Activated naive CD4-positive, alpha-beta T cell treated with anti-CD3 and anti-CD28 coated beads, Interleukin-2, amount 50 U/mL, for 16 hours (primary cell): ENCODE data around the gene SLC25A4.

Experiments used
- DNase-seq: peaks from one replicate; pipeline ENCODE4 v3.0.0-alpha.2; 2020

Gene SLC25A4

DNA sequence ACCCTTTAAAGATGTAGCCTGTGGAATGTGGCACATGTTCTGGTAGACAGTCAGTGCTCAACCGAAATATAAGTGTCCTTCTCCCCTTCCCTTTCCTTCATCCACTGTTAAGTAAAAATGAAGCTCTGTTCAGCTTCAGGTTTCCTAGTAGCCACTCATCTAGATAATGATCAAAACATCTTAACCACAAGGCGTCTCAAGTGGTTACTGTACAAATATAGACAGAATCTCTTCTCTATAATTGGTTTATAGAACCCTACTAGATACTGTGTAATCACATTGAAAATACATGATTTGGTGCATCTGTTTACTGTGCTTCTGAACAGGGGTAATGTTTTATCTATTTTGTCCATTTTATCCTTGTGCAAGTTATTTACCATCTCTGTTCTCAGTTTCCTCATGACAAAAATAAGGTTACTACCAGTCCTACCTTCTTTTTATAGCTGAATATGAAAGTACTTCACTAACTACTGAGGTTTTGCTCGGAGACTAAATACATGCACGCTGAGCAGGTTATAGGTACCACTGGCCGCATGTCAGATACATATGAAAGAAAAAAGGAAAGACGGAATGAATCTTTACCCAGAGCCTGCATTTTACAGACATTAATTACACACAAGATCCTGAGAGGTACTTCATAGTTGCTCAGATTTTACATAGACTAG lies 20.3 kb upstream of the SLC25A4 start:
- DNase-seq, result no peak

DNA sequence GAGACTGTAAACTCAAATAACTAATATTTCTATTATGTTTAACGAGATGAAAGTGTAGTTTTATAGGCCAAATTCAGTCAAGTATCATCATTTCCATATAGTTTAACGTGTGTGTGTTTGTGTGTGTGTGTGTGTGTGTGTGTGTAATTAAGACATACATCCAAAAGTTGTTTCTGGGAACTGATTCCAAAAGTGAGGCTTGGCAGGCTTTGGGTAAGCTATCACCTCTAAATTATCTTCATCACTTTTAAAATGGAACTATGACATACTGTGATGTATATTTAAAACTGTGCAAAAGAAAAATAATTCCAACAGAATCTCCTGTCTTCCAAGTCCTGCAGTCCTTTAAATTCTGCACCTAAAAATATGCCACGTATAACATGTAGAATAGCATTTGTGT lies 19.1 kb upstream of the SLC25A4 start:
- DNase-seq, result no peak

DNA sequence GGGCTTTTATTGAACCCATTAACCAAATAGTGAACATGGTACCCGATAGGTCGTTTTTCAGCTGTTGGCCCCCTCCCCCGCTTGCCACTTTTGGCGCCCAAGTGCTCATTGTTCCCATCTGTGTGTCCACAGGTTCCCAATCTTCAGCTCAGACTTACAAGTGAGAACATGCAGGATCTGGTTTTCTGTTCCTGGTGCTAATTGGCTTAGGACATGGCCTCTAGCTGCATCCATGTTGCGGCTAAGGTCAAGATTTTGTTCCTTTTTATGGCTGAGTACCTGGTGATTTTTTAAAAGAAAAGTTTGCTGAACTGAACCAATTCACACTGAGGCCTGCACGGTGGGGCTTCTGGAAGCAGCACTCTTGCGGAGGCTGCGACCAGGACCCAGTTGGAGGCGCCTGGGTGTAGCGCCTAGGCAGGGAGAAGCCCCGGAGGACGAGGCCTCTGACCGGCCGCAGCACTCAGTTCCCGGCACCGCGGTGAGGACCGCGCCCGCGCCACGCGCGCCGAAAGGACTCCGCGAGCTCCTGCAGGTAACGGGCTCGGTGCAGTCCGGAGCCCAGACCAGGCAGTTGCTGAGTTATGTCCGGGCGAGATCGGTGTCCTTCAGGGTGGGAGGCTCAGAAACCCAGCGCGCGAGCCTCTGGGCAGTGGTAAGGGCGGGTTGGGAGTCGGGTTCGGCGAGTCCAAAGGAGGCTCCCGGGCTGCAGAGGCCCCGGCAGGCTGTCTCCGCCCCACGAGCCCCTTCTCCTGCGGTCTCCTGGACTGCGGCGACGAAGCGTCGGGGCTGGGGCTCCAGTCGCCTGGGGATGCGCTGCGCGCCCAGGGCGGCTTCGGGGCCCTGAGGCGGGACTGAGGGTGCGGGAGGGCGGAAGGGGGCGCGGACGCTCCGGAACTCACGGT lies 15.8 kb upstream of the SLC25A4 start:
- no peak for DNase-seq

DNA sequence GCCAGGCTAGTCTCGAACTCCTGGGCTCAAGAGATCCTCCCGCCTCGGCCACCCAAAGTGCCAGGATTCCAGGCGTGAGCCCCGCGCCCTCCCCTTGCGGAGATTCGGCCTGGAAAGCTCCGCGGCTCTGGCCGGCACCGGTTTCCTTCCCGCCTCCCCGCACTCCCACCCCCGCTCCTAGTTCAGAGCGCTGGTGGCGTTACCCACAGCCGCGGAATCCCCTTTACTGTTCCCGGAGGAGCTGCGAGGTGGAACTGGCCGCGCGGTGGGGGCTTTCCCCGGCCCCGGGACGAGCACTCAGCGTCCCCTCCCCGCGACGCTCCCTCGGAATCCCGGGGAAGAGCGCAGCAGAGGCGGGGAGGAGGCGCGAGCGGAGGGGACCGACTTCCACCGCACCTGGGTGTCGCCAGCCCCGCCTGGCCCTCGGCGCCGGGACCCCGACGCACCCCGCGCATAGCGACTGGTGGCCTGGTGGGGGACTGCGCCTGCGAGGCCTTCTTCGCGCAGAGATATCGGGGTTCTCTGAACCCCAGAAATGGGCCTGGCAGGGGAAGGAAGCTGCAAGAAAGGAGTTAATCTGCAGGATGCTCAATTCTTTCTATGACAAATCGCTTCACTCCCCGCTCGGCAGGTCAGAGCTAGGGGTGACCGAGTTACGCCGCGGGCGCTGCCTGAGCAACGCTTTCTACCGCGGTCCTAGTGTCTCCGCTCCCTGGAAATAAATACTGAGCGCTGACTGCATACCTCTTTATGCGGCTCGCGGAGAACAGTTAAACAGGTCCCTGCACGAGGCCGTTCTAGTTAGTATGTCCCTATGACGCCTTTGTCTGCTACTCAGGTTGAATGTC lies 14.6 kb upstream of the SLC25A4 start:
- peak; percentile 49 for DNase-seq

DNA sequence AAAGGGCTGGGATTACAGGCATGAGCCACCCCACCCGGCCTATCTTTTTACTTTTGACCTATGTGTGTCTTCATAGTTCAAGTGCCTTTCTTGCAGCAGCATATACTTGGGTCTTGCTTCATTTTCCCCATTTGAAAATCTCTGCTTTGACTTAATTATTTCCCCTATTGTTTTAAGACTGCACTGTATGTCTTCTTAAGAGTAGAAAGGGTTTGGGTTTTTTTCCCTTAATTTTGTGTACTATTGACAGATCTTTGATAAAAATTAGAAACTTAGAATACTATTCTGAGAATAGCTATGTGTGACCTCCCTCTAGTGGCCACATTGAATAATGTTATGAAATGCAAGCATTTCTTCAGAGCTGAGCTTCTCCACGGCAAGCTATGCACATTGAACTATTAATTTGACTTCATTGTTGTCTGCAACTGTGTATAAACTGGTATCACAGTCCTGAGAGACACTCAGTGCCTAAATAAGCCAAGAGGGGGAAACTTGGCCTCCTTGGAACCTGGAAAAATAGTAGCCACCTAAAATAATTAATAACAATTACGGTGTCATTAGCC lies 8.7 kb upstream of the SLC25A4 start:
- no peak for DNase-seq

DNA sequence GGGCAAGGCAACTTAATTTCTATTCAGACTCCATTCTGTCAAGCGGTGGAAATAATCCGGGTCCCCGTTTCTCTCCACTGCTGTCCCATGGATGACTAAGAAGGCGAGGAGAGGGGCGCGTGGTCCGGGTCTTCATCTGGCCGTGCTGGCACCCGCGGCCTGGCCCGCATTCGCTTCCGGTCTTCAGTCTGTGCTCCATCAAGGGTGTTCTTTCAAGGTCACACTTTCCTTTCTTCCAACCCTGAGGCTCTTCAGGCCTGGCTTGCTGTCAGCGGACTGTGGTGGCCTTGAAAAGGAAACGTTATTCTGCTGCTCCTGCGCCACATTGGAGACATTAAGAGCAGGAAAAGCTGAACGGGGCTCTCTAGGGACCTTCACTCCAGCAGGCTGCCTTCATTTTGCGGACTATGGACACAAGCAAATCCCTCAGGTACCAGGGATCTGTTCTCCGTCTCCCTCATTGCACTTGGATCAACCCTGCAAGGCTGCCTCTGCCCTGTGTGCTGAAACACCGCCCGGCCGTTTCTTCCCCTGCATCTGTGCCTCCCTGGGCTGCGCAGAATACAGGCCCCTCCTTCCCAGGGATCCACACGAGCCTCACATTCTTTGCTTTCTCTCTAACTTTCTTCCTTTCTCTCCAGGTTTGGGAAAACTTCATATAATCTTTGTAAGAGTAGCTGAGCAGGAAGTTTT lies 5.7 kb upstream of the SLC25A4 start:
- no peak for DNase-seq

DNA sequence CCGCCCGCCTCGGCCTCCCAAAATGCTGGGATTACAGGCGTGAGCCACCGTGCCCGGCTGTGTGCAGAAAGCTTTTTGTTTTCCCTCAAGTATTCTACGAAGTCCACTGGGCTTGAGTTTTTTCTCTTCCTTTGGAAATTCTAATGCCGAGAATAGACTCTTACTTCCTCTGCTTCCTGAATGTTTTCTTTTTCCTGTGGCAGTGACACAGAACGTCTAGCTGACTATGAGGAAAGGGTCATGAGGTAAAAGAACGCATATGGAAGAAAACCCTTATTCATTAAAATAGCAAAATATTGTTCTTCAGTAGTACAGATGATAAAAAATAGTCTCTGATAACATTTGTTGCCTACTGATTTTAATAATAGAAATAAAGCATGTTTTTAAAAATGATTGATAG lies 4.9 kb upstream of the SLC25A4 start:
- no peak for DNase-seq

DNA sequence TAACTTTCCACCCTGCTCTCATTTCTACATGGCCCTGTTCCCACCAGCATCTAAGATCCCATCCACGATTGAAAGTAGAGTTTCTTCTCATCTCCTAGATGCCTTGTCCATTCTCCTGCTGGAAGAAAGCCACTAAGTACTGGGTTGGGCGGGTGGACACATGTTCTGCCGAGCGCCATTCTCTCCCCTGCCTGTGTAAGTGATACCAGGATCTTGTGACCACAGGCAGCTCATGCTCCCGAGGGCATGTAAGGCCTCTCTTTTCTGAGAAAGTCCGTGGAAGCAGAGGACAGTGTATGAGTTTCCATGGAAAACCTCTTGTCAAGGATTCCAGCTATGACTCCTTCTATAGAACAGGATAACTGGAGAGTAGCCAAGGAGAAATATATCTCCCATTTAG lies 3.3 kb upstream of the SLC25A4 start:
- DNase-seq, result no peak

DNA sequence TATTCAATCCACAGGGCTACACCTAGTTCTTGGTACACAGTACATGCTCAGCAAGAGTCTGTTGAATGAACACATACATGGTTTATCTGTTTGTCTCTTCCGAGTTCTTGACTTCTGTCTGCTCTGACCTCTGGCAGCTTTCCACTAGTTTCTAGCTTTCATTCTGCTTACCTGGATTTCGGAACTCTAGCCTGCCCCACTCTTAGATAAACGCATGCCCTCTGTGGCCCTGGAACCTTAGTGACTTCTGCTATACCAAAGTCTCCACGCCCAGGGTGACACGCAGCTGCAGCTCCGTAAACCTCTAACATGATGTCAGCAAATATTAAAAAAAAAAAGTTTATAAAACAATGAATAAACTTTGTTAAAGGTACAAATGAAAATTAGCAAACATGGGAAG lies 1.3 kb upstream of the SLC25A4 start:
- no peak for DNase-seq

DNA sequence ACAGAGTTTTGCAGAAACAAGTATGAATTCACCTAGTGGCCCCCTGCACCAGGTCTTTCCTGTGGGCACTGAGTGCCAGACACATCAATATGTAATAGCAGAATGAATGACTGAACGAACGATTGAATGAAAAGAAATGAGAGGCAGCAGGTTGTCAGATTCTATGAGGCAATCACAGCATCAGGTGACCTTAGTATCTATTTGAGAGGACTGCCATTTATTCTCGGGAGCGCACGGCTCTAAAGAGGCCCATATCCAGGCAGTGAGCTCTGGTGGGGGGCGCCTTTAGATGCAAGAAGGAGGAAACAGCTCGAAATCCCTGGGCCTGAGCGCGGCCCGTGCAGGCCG lies 528 bp upstream of the SLC25A4 start:
- DNase-seq, result no peak

DNA sequence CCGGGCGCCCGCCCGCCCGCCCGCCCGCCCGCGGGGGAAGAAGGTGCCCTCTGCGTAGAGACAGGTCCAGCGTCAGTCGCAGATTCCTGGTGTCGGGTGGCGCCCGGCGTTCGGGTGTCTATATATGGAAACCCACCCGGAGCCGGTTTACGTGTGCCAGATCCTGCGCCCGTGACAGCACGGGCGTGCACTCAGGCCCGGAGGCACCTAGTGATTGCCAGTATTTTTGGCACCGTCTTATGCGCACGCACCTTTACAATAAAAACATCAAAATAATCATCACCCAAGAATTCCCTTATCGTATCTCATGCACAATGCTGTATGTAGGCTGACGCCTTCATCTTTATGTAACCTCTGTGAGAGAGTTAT lies 519 bp downstream of the SLC25A4 start:
- DNase-seq, result peak; percentile 29

DNA sequence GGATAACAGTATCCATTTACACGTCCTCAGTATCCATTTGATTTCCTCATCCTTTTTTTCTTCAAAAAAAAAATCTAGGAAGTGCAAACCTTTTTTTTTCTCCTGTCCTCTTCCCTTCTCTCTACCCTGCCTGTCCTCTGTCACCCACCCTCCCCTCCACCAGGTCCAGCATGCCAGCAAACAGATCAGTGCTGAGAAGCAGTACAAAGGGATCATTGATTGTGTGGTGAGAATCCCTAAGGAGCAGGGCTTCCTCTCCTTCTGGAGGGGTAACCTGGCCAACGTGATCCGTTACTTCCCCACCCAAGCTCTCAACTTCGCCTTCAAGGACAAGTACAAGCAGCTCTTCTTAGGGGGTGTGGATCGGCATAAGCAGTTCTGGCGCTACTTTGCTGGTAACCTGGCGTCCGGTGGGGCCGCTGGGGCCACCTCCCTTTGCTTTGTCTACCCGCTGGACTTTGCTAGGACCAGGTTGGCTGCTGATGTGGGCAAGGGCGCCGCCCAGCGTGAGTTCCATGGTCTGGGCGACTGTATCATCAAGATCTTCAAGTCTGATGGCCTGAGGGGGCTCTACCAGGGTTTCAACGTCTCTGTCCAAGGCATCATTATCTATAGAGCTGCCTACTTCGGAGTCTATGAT lies 1.7 kb downstream of the SLC25A4 start:
- DNase-seq, result no peak

DNA sequence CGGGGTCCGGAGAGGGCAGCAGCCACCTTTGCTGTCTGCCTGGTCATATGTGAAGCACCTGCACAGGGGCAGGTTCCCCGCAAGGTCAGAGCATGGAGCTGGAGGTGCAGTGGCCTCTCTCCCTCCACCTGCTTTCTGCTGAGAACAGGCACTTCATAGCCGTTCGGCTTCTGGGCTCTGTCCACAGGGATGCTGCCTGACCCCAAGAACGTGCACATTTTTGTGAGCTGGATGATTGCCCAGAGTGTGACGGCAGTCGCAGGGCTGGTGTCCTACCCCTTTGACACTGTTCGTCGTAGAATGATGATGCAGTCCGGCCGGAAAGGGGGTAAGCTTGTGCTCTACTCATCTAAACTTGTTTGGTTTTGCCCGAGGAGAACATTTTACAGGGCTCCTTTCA lies 2.5 kb downstream of the SLC25A4 start:
- DNase-seq, result no peak

DNA sequence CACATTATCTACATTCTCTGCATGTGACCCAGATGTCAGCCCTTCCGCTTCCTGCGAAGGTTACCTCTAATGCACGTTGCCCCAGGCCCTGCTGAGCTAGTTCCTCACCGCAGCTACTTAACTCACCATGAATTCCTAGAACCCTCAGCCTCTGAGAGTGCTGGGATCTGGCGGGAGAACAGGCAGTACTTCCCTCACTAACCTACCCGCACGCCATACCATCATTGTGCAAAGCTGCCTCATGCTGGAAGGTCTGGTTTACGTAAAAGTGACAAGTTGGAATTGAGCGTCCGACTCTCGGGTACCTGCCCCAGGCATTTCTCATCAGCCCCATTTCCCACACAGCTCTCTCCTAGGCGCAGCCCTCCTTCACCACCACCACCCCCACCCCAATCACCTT lies 6.3 kb downstream of the SLC25A4 start:
- no peak for DNase-seq

DNA sequence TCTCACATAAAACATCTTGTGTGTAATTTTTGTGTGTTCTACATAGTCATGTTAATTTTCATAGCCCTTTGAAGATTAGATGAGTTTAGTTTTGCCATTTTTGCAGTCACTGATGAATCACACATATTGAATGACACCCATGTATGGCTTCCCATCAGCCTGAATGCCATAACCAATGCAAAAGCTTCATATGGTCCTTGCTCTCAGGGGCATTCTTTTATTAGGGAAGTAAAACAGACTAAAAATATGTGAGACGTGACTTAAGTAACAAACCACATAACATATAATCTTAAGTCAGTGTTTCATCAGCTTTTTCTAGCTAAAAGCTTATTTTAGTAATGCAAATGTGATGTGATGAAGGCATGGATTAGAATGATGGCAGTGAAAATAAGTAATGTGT lies 8.2 kb downstream of the SLC25A4 start:
- no peak for DNase-seq

DNA sequence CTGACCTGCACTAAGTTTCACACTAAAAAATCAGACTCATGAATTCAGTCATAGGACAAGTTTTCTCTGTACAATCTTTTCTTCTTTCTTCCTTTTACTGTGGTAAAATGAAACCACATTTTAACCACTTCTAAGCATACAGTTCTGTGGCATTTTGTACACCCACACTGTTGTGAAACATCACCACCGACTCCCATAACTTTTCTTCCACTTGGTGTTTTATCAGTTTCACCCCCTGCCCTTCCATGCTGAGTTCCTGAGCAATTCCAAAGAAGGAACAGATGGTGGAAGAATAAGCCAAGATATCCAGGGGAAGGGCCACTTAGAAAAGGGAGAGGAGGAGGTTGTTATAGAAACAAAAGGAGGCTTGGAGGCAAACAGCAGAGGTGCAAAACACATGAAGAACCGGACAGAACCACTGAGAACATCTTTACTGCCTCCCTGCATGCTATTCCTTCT lies 22.6 kb downstream of the SLC25A4 start:
- no peak for DNase-seq

DNA sequence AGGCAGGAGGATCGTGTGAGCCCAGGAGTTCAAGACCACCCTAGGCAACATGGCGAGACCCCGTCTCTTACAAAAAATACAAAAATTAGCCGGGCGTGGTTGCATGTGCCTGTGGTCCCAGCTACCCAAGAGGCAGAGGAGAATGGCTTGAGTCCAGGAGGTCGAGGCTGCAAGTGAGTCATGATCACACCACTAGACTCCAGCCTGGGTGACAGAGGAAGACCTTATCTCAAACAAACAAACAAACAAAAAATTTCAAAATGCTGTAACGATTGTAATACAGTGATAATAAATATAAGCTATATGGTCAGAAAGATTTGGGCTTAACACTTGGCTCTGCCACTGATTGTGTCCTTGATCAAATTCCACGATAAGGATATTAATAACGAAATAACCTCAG lies 24.2 kb downstream of the SLC25A4 start:
- DNase-seq, result no peak

DNA sequence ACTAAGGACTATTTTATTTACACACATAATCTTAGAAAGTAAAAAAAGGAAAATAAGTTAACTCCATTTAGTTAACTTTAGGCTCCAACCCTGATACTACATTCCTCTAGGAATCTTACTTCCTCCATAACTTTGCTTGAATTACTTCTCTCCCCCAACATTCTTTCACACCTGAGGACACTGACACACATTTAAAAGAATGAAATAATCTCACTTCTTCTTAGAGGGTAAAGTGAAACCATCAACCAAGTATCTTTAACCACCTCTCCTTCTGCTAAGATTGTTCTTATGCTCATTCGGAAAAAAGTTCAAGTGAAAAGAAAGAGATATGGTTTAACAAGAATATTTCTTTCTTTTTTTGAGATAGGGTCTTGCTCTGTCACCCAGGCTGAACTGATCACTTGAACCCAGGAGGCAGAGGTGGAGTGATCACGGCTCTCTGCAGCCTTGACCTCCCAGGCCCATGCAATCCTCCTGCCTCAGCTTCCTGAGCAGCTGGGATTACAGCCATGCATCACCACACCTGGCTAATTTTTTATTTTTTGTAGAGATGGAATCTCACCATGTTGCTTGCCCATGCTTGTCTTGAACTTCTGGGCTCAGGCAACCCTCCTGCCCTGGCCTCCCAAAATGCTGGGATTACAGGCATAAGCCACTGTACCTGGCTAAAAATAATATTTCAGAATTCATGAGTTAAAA lies 28.5 kb downstream of the SLC25A4 start:
- no peak for DNase-seq

DNA sequence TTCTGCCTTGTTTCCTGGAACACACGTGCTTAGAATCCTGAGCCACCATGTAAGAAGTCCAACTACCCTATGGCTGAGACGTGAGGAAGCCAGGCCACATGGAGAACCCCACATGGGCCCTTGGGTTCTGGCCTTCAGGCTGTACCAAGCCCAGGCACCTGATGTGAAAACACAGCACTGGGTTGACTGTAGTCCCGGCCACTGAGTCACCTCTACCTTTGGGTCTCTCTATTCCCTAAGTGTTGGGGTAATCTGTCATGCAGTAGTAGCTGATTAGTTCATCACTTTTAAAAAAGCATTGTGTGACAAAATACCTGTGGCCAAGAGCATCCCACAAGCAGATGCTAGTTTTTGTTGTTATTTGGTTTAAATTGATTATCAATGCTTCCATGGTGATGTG lies 36.4 kb downstream of the SLC25A4 start:
- DNase-seq, result no peak

DNA sequence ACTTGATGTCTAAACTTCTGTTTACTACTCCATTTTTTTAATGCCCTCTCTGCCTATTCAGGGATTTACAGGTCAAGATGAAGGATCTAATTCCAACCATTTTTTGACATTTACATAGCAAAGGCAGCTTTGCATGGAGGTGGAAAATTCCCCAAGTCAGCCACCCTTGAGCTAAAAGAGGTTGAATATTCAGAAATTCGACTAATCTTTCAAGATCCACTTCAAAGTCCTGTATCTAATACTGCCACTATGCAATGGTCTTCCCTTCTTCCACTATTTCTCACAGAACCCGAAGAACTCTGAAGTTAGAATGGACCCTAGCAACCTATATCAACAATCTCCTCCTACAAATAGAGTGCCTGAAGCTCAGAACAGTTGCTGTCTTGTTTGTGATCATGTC lies 39.2 kb downstream of the SLC25A4 start:
- no peak for DNase-seq

DNA sequence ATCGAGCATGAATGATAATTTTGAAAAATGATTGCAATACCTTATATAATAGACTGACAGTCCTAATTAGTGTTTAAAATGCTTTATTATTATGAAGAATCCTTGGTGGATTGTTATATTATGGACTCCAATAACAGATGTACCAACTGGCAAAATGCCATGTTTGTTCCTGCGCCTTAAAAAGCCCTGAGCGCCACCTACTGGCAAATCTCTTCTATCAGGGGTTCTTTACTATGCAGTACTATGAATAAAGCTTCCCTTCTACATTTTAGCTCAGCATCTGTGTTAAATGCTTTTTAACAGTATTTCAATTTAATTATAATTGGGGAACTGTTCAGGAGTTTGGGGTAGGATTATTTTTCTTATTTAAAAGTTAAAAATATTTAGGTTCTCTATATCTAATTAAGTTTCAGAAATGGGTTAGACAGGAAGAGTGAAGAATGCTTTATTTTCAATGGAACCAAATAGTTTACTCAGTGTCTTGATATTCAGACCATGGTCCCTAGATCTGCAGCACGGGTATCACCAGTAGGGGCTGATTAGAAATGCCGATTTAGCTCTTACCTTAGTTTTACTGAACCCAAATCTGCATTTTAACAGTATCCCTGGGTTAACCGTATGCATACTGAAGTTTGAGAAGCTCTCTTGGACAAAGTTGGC lies 40.7 kb downstream of the SLC25A4 start:
- DNase-seq, result peak; percentile 73
